CD4-positive, alpha-beta T cell treated with Interferon alpha-2 for 1 hour (primary cell): ENCODE measurements around the gene ABCB11.
"Not testable (repeated sequence)": the region's sequence is repeated elsewhere in the genome, so short reads cannot be mapped to it uniquely, and the experiment has no call there.

ENCODE experiments used
- DNase-seq, 2 donors: peaks; one replicate each; pipeline ENCODE4 v3.0.0-alpha.2; 2020 to 2022

Gene ABCB11

DNA sequence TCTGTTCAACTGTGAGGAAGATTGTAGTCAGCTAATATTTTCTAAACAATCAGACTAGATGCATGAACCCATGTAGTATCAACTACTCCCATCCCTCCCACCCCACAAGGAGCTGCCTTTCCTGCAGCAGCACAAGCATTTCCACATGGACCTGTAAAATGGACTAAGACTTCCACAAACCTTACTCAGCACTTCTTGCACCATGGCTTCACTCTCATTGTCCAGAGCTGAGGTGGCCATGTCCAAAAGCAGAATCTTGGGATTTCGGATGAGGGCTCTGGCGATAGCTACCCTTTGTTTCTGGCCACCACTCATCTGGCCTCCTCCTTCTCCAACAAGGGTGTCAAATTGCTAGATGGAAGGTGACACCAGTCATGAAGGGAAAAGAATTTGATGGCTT, 61.3 kb downstream of the ABCB11 start:
- DNase-seq, result no peak

DNA sequence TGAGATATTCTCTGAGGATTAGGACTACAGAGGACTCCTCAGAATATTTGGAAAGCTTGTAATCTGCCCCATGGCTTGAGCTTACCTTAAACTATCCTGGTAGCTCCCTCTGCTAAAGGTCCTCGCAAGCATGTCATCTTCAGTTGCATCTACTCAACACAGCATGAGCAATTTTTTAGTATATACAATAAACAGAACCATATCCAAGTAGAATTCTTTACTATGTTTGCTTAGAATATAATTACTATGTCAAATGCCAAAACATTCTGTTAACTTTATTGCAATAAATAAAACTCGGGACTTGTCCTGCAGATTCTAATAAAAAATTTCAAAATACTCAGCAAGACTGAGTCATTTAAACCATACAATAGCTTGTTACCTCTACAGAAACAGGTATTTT, 62.8 kb downstream of the ABCB11 start:
- no peak for DNase-seq

DNA sequence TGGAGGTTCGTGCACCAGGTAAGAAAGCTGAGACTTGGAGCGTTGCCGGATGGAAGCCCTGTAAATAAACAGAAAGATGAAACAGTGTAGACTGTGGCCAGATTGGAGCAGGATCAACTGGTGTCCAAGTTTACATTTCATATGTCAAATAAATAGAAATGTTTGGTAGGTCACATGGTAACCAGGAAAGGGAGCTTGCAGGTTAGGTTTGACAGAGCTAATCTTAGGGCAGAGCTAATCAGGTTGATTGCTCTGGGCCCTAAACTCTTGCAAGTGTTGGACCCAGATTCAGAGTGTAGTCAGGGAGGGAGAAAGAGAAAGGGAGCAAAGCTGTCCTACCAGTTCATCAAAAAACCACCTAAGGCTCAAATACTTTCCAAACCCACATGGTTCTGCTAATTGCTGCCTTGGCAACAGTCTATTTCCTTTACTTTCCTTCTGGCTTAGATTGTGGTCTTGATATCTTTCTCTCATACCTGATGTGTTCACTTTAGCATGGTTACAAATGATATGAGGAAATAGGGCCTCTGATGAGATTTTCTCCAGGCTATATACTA, 66.8 kb downstream of the ABCB11 start:
- peak in 1 of 2 donors; percentile 16 for DNase-seq

GRCh38 chr2:168962636-168963035, 68.5 kb downstream of the ABCB11 start:
- no peak for DNase-seq

- peak; percentile 33 to 67 for DNase-seq
Measured at GRCh38 chr2:168961450-168962229, 69.5 kb downstream of the ABCB11 start.

DNA sequence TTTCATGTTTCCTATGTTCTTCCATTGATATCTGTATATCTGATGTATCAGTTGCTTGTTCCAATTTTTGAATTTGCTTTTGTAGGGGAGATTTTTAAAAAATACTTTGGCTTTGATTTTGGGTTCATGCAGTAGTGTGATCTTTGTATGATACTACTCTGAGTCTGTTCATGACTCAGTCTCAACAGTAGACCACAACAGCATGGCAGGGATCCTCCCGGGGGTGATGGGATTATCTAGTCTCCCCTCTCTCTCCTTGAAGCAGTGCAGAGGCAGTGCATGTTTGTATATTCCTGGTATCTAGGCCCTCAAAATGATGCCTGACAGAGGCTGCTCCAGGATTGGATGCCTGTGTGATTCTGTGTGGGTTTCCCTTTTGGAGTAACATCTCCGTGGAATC, 74.7 kb downstream of the ABCB11 start:
- DNase-seq, result no peak

GRCh38 chr2:168955321-168955720, 75.8 kb downstream of the ABCB11 start:
- DNase-seq, result no peak

- DNase-seq, result no peak
Measured at GRCh38 chr2:168954256-168954655, 76.9 kb downstream of the ABCB11 start.

- no peak for DNase-seq
Measured at GRCh38 chr2:168952424-168952823, 78.7 kb downstream of the ABCB11 start.

GRCh38 chr2:168951871-168952270, 79.3 kb downstream of the ABCB11 start:
- DNase-seq, result no peak

- DNase-seq, result no peak
Measured at GRCh38 chr2:168949324-168949723, 81.8 kb downstream of the ABCB11 start.

GRCh38 chr2:168948621-168949212, 82.4 kb downstream of the ABCB11 start:
- DNase-seq, result peak in 1 of 2 donors; percentile 18

GRCh38 chr2:168945508-168945907, 85.6 kb downstream of the ABCB11 start:
- DNase-seq, result no peak

- DNase-seq, result no peak
Measured at GRCh38 chr2:168944065-168944464, 87.1 kb downstream of the ABCB11 start.

DNA sequence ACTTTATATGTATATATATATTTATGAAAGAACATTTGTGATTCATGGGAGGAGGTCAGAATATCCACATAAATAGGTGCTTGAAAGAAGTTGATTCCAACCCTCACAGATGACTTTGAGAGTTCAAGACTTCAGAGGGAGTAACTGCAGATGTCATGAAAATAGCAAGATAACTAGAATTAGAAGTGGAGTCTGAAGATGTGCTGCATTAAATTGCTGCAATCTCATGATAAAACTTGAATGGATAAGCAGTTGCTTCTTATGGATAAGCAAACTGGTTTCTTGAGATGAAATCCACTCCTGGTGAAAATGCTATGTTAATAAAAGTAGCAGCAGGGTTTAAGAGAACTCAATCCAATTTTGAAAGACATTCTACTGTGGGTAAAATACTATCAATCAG, 89.8 kb downstream of the ABCB11 start:
- no peak for DNase-seq

DNA sequence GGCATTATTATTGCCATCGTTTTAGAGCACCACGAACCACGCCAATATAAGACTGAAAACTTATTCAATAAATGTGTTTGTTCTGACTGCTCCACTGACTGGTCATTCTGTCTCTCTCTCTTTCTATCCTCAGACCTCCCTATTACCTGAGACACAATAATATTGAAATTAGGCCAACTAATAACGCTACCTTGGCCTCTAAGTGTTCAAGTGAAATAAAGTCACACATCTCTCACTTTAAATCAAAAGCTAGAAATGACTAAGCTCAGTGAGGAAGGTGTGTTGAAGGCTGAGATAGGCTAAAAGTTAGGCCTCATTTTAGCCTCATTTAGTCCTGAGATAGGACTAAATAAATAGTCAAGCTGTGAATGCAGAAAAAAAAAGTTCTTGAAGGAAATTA, 91.2 kb downstream of the ABCB11 start:
- DNase-seq, result no peak

DNA sequence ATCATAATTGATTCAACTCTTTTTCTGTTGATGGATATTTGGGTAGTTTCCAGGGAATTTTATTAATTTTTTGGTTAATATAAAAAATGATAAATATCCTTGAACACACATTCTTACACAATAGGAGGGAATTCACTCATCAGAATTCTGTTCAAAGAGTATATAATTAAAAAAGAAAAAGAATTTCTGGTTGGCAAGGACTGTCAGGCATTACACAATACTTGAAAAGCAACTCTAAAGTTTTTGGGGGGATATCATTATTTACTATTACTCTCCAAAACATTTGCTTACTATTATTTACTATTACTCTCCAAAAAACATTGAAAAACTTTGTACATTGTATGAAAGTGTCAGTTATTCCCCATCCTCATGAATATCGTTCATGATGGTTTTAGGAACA, 92.1 kb downstream of the ABCB11 start:
- DNase-seq, result no peak

- DNase-seq, result no peak
Measured at GRCh38 chr2:168935810-168936581, 95.1 kb downstream of the ABCB11 start.

GRCh38 chr2:168934826-168935225, 96.3 kb downstream of the ABCB11 start:
- no peak for DNase-seq

DNA sequence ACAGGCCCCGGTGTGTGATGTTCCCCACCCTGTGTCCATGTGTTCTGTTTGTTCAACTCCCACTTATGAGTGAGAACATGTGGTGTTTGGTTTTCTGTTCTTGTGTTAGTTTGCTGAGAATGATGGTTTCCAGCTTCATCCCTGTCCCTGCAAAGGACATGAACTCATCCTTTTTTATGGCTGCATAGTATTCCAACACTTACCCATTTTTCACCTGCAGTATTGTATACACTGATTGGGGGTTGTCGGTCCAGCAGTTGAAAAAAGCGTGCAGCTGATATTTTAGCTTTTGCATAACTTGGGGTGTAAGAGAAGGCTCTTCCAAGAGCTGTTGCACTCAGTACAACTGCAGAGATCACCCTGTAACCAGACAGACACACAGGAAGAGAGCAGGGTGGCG, 99.0 kb downstream of the ABCB11 start:
- DNase-seq, result not testable (repeated sequence)

- DNase-seq, result no peak
Measured at GRCh38 chr2:168930242-168930641, 100.9 kb downstream of the ABCB11 start.

GRCh38 chr2:168929031-168929430, 102.1 kb downstream of the ABCB11 start:
- DNase-seq, result no peak

- no peak for DNase-seq
Measured at GRCh38 chr2:168928113-168928831, 102.9 kb downstream of the ABCB11 start.
